ENCODE results near the gene PINLYP.
A peak's percentile ranks its signal among the peaks of the same experiment; 100 is the strongest.

Gene PINLYP

DNA sequence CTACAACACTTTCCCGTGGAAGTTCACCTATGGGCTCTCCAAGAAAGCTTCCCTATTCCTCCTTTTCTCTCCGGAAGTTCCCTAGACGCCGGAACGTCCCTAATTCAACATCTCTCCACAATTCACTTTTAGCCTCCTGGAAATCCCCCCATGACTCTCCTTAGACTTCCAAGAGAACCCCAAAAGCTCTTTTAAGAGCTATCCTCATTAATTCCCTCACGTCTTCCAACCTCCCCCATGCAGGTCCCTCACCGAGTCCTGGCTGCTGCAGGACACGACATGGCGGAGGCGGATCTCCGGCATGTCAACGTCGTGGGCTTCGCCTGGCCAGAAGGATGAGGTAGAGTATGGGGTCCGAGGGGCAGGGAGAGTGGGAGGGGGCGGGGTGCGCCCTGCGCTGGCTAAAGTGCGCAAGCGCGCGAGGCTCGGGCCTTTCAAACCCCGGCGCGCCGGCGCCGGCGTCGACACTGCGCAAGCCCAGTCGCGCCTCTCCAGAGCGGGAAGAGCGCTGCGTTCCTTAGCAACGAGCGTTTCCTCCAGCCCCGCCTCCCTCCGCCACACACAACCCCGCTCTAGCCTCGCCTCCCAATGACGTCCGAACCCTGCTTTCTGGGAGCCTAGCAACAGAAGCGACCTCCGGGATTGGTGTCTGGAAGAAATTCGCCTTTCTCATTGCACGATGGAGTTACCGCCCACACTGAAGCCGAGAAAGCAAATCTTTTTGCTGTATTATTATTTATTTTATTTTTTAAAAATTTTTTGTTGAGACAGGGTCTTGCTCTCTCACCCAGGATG lies at the start of gene PINLYP, which contains the start of gene XRCC1:
Gene PINLYP, plus strand, starts transcription at position 646 of the 795 bp plus-strand sequence. CDS start 1,391 bp downstream, outside the sequence.
Gene XRCC1, minus strand, starts transcription at position 372 of the 795 bp plus-strand sequence. Its CDS starts 69 bp downstream, at position 303.
- no peaks in the 10 kb centered on the region for H3K9me3 Mint-ChIP-seq (ENCODE audit: low read depth)
- peak within 1 kb of the TSS; percentile 93 for H3K4me3 Mint-ChIP-seq
- H3K27ac Mint-ChIP-seq = peak within 1 kb of the TSS; percentile 91
- no peaks in the 10 kb centered on the region for H3K27me3 Mint-ChIP-seq
- peaks cover 47% of the 10 kb centered on the region for H3K4me1 Mint-ChIP-seq (ENCODE audit: low read depth)
- no peaks in the 10 kb centered on the region for H3K36me3 Mint-ChIP-seq

DNA sequence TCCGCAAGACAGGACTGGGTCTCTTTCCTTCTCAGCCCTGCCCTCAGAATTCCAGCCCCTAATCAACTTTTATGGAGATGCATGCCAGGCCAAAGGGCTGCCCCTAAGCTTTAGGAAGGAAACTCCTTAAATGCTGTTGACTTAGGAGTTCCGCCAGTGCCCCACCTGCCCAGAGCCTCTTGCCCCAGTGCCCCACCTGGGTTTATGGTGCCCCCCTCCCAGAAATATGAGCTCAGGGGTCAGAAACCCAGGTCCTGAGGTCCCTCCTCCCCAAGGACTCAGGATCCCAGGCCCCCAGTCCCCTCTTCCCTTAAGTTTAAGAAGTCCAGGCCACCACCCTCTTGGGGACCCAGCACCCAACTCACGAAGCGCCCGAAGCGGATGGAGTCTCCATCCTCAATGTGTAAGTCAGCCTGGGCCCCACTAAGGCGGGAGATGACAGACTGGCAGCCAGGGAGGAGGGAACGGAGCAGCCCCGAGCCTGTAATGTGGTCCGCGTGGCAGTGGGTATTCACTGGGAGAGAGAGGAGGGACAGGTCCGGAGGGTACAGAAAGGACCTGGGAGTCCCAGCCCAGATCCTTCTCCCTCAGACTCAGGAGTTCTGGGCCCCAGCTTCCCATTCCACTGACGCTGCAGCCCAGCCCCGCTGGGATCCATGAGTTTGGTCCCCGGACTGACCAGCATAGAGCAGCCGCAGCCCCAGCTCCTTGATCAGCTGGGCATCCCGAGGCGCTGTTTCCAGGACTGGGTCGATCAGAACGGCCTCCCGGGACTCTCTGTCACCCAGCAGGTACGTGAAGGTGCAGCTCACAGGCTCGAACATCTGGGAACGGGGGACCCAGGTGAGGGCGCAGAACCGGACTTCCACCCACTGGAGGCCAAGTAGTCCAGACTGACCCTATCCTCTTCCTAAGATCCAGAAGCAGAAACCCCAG lies 49.5 kb upstream of the PINLYP start:
- Mint-ChIP-seq H3K36me3 (no peaks in the 10 kb centered on the region), H3K4me1 (ENCODE audit: low read depth) (peaks cover 26% of the 10 kb centered on the region), H3K27me3 (no peaks in the 10 kb centered on the region), H3K27ac (peak overlapping the region; percentile 97), H3K4me3 (peak overlapping the region; percentile 82), H3K9me3 (ENCODE audit: low read depth) (no peaks in the 10 kb centered on the region)

DNA sequence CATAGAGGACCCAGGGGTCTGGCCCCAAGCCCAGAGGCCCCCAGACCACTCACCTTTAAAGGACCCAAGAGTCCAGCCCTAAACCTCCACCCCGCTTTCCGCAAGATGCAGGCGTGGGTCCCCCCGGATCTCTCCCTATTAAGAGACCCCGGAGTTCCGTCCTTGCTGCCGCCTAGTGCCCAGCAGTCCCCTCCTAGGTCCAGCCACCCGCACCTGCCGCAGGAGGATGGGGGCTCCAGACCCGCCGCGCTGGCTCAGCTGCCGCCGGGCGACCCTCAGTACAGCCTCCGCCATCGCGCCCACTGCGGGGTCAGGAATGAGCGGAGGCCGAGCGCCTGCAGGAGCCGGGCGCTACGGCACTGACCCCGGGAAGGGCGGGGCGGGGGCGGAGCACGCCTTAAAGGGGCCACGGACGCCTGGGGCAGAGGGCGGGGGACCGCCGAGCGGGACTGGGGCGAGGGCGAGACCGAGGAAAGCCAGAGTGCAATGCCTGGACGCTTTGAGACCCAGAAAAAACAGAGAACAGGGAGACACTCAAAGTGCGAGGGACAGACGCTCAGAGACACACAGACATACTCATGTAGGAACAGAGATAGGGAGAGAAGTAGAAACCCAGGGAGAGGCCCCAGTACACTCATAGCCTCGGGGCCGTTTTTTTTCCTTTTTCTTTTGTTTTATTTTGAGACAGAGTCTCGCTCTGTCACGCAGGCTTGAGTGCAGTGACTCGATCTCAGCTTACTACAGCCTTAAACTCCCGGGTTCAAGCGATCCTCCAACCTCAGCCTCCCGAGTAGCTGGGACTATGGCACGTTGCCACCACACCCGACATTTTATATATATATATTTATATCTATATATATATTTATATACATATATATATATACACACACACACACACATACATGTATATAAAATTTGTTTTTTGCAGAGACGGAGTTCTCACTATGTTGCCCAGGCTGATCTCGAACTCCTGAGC lies 48.4 kb upstream of the PINLYP start, which contains the start of gene ETHE1:
Gene ETHE1, minus strand, starts transcription at position 318 of the 976 bp plus-strand sequence. Its CDS starts 24 bp downstream, at position 294.
- no peaks in the 10 kb centered on the region for H3K36me3 Mint-ChIP-seq
- peak within 1 kb of the TSS; percentile 82 for H3K4me3 Mint-ChIP-seq
- peaks cover 26% of the 10 kb centered on the region for H3K4me1 Mint-ChIP-seq (ENCODE audit: low read depth)
- no peaks in the 10 kb centered on the region for H3K27me3 Mint-ChIP-seq
- H3K27ac Mint-ChIP-seq = peak within 1 kb of the TSS; percentile 97
- H3K9me3 Mint-ChIP-seq (ENCODE audit: low read depth) = no peaks in the 10 kb centered on the region

DNA sequence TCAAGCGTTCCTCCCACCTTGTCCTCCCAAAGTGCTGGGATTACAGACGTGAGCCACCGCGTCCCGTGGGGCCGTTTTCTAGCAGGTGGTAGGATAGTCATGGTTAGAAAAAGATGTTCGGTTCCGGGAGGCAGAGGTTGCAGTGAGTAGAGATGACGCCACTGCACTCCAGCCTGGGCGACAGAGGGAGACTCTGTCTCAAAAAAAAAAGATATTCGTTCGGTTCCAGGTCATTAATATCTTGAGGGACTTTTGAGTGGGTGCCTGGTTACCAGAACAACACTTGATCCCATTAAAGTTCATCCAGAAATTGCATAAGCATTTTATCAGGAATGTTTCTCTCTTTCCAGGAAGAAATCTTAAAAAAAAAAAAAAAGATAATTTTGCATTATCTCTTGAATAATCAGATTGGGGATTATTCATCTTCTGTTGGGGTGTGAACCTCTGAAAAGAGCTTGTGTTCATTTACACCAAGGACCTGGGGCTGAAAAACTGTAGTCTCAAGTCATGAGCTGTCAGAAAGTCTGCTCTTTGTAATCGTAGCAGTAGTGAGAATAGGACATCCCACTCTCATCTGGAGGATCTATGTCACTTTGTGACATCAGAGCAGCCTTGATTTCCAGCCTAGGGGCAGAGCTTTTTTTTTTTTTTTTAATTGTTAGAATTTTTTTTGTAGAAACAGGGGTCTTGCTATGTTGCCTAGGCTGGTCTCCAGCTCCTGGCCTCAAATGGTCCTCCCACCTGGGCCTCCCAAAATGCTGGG lies 47.6 kb upstream of the PINLYP start:
- Mint-ChIP-seq H3K4me1 (ENCODE audit: low read depth) (peaks cover 31% of the 10 kb centered on the region), H3K36me3 (no peaks in the 10 kb centered on the region), H3K27ac (no peak overlapping the region), H3K27me3 (no peaks in the 10 kb centered on the region), H3K9me3 (ENCODE audit: low read depth) (no peaks in the 10 kb centered on the region), H3K4me3 (peak overlapping the region; percentile 51)

DNA sequence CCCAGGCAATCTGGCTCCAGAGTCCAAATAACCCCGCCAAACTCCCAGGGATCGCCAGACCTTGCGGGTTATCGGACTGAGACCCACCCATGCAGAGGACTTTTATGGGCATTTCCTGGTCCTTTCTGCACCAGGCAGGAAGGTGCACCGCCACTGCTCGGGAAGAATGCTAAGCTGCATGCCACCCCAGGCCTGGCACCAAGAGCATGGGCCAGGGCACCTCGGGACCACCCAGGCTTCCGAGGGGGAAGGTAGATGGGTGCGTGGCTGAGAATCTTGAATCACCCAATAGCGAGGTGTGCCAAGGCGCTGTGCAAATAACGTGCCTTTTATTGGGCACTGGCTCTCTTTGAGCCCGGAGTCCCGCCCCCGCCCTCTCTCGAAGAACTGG lies 43.0 kb upstream of the PINLYP start:
- no peaks in the 10 kb centered on the region for H3K9me3 Mint-ChIP-seq (ENCODE audit: low read depth)
- H3K27ac Mint-ChIP-seq = peak overlapping the region; percentile 88
- peaks cover 22% of the 10 kb centered on the region for H3K4me1 Mint-ChIP-seq (ENCODE audit: low read depth)
- H3K36me3 Mint-ChIP-seq = no peaks in the 10 kb centered on the region
- H3K4me3 Mint-ChIP-seq = peak overlapping the region; percentile 87
- no peaks in the 10 kb centered on the region for H3K27me3 Mint-ChIP-seq

DNA sequence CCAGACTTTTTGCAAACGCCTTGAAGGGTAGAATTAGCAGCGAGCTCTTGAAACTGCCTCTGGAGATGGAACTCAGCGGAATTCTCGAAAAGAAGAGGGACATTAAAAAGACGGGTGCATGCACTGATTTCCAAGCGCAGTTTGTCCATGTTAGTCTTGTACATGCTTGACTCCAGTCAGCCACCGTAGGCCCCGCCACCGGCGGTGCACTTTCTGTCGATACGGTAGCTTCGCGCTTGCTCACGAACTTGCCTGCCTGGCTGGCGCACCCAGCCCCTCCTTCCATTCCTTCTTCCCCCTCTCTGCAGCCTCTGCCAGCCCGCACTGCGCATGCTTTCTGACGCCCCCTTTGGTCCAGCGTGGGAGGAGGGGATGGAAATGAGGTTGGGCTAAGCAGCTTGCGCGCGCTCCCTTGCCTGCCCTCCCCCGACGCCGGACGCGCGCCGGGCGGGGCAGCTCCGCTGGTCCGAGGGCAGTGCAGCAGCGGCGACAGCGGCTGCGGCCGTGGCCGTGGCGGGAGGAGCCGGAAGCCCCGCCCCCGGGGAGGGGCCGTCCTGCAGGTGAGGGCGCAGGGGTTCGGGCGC lies 42.5 kb upstream of the PINLYP start, which contains the start of gene ZNF575:
Gene ZNF575, plus strand, starts transcription at position 227 of the 584 bp plus-strand sequence. CDS start 1,235 bp downstream, outside the sequence.
- Mint-ChIP-seq H3K4me3 (peak within 1 kb of the TSS; percentile 93), H3K4me1 (ENCODE audit: low read depth) (peaks cover 20% of the 10 kb centered on the region)

DNA sequence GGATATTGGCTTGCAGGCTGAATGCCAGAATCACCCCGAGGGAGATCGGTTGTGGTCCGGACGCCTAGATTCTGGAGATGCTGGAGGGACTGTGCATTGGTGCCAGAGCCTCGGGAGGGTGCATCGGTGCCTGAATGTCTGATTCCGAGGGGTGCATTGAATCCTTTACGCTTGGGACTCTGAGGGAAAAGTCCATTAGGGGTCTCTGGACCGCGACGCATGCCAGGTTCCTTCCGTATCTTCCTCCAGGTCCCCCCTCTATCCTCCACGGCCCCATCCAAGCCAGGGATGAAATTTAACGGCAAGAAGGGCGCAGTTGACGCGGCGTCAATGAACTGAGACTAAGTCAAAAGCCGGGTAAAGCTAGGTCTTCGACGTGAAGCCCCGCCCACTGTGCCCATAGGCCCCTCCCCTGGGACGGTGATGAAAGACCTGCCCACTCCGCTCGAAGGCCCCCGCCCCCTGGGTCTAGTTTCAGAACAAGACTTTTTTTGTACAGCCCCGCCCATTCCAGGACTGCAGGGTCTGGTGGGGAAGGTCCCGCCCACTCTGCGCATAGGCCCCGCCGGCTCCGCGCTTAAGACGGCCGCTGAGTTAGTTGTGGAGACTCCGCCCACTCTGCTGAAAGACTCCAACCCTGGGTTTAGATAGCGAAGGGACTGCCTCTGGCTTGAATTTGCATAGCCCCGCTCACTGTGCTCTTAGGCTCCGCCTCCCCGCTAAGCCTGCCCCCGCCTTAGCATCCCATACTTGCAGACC lies 41.9 kb upstream of the PINLYP start:
- Mint-ChIP-seq H3K36me3 (peaks cover 6% of the 10 kb centered on the region), H3K27me3 (no peaks in the 10 kb centered on the region), H3K4me3 (peak overlapping the region; percentile 93), H3K27ac (peak overlapping the region; percentile 96), H3K9me3 (ENCODE audit: low read depth) (peaks cover 4% of the 10 kb centered on the region), H3K4me1 (ENCODE audit: low read depth) (peaks cover 17% of the 10 kb centered on the region)

More for the DNA sequence above, 42.5 kb upstream of the PINLYP start, which contains the start of gene ZNF575:
- Mint-ChIP-seq H3K36me3 (no peaks in the 10 kb centered on the region), H3K27ac (peak within 1 kb of the TSS; percentile 96), H3K9me3 (ENCODE audit: low read depth) (no peaks in the 10 kb centered on the region), H3K27me3 (no peaks in the 10 kb centered on the region)

DNA sequence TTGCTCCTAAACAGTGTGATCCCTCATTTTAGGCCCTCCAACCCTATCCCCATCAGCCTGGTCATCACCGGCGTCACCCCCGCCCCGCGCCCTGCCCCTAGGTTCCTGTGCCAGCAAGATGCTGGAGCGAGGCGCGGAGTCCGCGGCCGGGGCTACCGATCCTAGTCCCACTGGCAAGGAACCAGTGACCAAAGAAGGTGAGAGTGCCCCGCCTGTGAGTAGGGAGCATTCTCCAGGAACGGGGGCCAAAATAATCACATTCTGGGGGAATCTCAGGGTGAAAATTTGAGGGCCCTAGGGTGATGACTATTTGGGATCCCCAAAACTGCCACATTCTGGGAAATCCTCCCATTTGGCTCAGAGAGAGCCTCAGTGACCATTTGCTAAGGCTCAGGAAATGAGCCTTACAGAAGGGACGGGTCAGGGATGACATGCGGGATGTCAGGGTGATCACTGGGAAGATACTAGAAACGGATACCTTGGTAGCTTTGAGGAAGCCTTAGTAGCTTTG lies 41.2 kb upstream of the PINLYP start:
- H3K27me3 Mint-ChIP-seq = no peaks in the 10 kb centered on the region
- H3K4me1 Mint-ChIP-seq (ENCODE audit: low read depth) = peaks cover 17% of the 10 kb centered on the region
- peak overlapping the region; percentile 93 for H3K4me3 Mint-ChIP-seq
- peaks cover 11% of the 10 kb centered on the region for H3K36me3 Mint-ChIP-seq
- H3K27ac Mint-ChIP-seq = peak overlapping the region; percentile 96
- peaks cover 4% of the 10 kb centered on the region for H3K9me3 Mint-ChIP-seq (ENCODE audit: low read depth)

DNA sequence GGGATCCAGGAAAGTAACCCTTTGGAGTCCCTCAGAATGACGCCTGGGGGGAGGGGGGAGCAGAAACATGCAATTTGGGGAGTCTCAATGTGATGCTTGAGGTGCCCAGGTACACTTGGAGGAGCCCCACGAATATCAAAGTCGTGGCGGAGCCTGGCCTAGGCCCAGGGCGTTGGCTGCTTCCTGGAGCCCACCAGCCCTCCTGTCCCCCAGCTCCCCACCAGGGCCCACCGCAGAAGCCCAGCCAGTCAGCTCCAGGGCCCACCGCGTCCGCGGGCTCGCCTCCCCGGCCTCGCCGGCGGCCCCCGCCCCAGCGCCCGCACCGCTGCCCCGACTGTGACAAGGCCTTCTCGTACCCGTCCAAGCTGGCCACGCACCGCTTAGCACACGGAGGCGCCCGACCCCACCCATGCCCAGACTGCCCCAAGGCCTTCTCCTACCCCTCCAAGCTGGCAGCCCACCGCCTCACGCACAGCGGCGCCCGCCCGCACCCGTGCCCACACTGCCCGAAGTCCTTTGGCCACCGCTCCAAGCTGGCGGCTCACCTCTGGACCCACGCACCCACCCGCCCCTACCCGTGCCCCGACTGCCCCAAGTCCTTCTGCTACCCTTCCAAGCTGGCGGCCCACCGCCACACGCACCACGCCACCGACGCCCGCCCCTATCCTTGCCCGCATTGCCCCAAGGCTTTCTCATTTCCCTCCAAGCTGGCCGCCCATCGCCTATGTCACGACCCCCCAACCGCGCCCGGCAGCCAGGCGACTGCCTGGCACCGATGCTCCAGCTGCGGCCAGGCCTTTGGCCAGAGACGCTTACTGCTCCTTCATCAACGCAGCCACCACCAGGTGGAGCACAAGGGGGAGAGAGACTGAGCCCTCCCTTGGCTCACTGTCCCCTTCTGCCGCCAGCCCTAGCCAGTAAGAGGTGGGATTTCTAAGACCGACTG lies 40.5 kb upstream of the PINLYP start:
- Mint-ChIP-seq H3K36me3 (peaks cover 14% of the 10 kb centered on the region), H3K27me3 (no peaks in the 10 kb centered on the region), H3K4me3 (peak overlapping the region; percentile 30), H3K27ac (peak overlapping the region; percentile 78), H3K4me1 (ENCODE audit: low read depth) (peaks cover 17% of the 10 kb centered on the region), H3K9me3 (ENCODE audit: low read depth) (peaks cover 4% of the 10 kb centered on the region)

DNA sequence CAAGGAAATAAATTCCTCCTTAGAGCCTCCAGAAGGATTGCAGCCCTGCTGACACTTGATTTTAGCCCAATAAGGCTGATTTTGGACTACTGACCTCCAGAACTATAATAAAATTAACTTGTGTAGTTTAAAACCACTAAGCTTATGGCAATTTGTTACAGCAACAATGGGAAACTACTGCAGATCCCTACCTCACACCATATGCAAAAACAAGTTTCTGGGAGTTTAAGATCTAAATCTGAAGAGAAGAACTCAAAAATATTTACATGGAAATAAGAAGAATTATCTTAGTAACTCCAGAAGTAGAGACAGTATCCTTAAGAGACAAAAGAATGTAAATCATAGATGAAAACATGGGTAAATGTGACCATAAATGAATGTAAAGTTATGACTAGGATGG lies 36.7 kb upstream of the PINLYP start:
- Mint-ChIP-seq H3K27me3 (no peaks in the 10 kb centered on the region), H3K4me3 (no peak overlapping the region), H3K4me1 (ENCODE audit: low read depth) (peaks cover 6% of the 10 kb centered on the region), H3K27ac (no peak overlapping the region), H3K36me3 (peaks cover 23% of the 10 kb centered on the region), H3K9me3 (ENCODE audit: low read depth) (peaks cover 4% of the 10 kb centered on the region)

DNA sequence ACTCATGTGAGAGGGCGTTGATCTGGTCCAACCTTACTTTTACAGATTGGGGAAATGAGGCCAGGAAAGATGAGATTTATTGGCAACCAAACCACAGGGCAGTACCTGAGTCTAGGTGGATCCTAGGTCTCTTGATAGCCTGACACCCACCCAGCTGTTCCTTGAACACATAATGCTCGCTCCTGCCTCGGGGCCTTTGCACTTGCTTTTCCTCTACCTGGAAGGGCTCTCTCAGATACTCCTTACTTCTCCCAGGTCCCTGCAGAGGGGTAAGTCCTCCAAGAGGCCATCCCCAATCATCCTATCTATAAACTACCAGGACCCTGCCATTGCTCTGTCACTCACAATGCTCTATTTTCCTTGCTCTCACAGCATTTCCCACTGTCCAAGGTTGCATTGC lies 35.2 kb upstream of the PINLYP start:
- no peaks in the 10 kb centered on the region for H3K27me3 Mint-ChIP-seq
- H3K4me3 Mint-ChIP-seq = no peak overlapping the region
- H3K27ac Mint-ChIP-seq = no peak overlapping the region
- peaks cover 4% of the 10 kb centered on the region for H3K9me3 Mint-ChIP-seq (ENCODE audit: low read depth)
- peaks cover 23% of the 10 kb centered on the region for H3K36me3 Mint-ChIP-seq
- peaks cover 2% of the 10 kb centered on the region for H3K4me1 Mint-ChIP-seq (ENCODE audit: low read depth)
